ENCODE data around the gene SDF2L1. TPM values are rescaled to one million over a fixed set of nuclear protein-coding genes. Genes with fewer than 3 reads are reported as not detected.
"Not testable (repeated sequence)": the region's sequence is repeated elsewhere in the genome, so short reads cannot be mapped to it uniquely, and the experiment has no call there.

SDF2L1 gene
- total and polyA plus RNA-seq, 12 donors, result 14.0 to 83.9 (median 27.4) TPM

- H3K4me1 ChIP-seq (replicated peaks in 1 of 2), result no peaks in the 10 kb centered on the region
- intact Hi-C loops (cut with DNase I), result no loop called here
- no peak for TF ChIP-seq POLR2A (IDR thresholded peaks at IDR 0.05)
- no peak for TF ChIP-seq CTCF (IDR thresholded peaks at IDR 0.05)
- no peak for DNase-seq
- WGBS, 4 donors, result 92 to 95% (median 94%) methylated on average over 12 to 20 of the region's 20 CpGs
- no peaks in the 10 kb centered on the region for H3K9me3 ChIP-seq (replicated peaks in 1 of 3)
- no peak overlapping the region for H3K4me3 ChIP-seq
- peaks cover 0 to 57% of the 10 kb centered on the region in 2 donors for H3K36me3 ChIP-seq (replicated peaks in 1 of 2)
- no peak overlapping the region for H3K27ac ChIP-seq
- no peaks in the 10 kb centered on the region for H3K27me3 ChIP-seq
Observed at GRCh38 chr22:21688706-21689381, 46.7 kb downstream of the SDF2L1 start.

GRCh38 chr22:21690401-21690801 lies 48.3 kb downstream of the SDF2L1 start:
- no peaks in the 10 kb centered on the region for H3K9me3 ChIP-seq (replicated peaks in 1 of 3)
- no peaks in the 10 kb centered on the region for H3K27me3 ChIP-seq
- no peak overlapping the region for H3K4me3 ChIP-seq
- TF ChIP-seq CTCF (IDR thresholded peaks at IDR 0.05) (no peak), POLR2A (IDR thresholded peaks at IDR 0.05) (no peak)
- peak in 1 of 7 donors; percentile 40 for DNase-seq
- intact Hi-C loops (cut with DNase I), result no loop called here
- H3K36me3 ChIP-seq (replicated peaks in 1 of 2), result peaks cover 0 to 62% of the 10 kb centered on the region in 2 donors
- peak overlapping the region in 1 of 5 donors; percentile 27 for H3K27ac ChIP-seq
- no peaks in the 10 kb centered on the region for H3K4me1 ChIP-seq (replicated peaks in 1 of 2)
- WGBS, 4 donors, result 46 to 53% (median 50%) methylated on average over 5 of the region's 5 CpGs

- no peak for TF ChIP-seq POLR2A (IDR thresholded peaks at IDR 0.05)
- no peak for TF ChIP-seq CTCF (IDR thresholded peaks at IDR 0.05)
- intact Hi-C loops (cut with DNase I), result no loop called here
- H3K27me3 ChIP-seq, result no peaks in the 10 kb centered on the region
- no peak for DNase-seq
- no peaks in the 10 kb centered on the region for H3K4me1 ChIP-seq (replicated peaks in 1 of 2)
- peaks cover 0 to 61% of the 10 kb centered on the region in 2 donors for H3K36me3 ChIP-seq (replicated peaks in 1 of 2)
- H3K27ac ChIP-seq, result no peak overlapping the region
- H3K9me3 ChIP-seq (replicated peaks in 1 of 3), result no peaks in the 10 kb centered on the region
- H3K4me3 ChIP-seq, result no peak overlapping the region
- WGBS, 4 donors, result 78 to 91% (median 84%) methylated on average over 12 to 16 of the region's 16 CpGs
Observed at GRCh38 chr22:21691816-21692215, 49.7 kb downstream of the SDF2L1 start.

- peaks cover 0 to 60% of the 10 kb centered on the region in 2 donors for H3K36me3 ChIP-seq (replicated peaks in 1 of 2)
- H3K4me3 ChIP-seq; H3K9me3 ChIP-seq (replicated peaks in 1 of 3); H3K27ac ChIP-seq; DNase-seq; H3K27me3 ChIP-seq; H3K4me1 ChIP-seq (replicated peaks in 1 of 2); intact Hi-C loops (cut with DNase I): not testable (repeated sequence)
- WGBS, 4 donors, result 89 to 96% (median 92%) methylated on average over 5 to 9 of the region's 9 CpGs
Observed at GRCh38 chr22:21692856-21693255, 50.8 kb downstream of the SDF2L1 start.
